OCI-LY1 (cell line): Measurements from ENCODE around the gene B4GALT7.

Experiments
- CTCF ChIP-seq: fragments of 200-600 bp; sonication (generic), shearing (Covaris generic); IDR thresholded peaks from 2 replicates; pipeline ENCODE4 v1.5.1; 2017; ENCODE audit warnings: mild to moderate bottlenecking, antibody characterized with exemption, low read length, moderate library complexity, mixed read lengths
- EZH2 ChIP-seq: fragments of 200-600 bp; sonication (generic), shearing (Covaris generic); IDR thresholded peaks from 2 replicates; pipeline ENCODE4 v1.8.0; 2017; ENCODE audit warnings: borderline replicate concordance, mixed run types, mild to moderate bottlenecking, antibody characterized with exemption, low read length, moderate library complexity, mixed read lengths

DNA sequence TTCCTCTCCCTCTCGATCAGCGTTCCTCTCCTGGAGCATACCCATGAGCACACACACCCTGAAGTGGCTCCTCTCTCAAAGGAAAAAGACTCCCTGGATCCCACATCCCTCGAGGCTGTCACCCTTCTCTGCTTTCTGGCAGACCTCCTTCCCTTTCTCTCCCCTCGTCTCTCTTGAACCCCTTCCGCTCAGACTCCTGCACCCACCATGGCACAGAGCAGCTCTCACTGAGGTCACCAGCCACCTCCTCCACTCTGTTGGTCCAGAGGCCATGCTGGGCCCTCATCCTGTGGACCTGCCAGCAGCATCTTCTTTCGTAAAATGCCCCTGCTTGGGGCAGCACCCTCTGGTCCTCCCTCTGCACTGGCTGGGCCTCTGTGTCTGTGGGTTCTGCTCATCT, 5.7 kb downstream of the B4GALT7 start:
- TF ChIP-seq CTCF = no peak
- TF ChIP-seq EZH2 = no peak
